MM.1S (cell line): Measurements from ENCODE around the gene TEAD4.

ENCODE experiments used
- CTCF ChIP-seq: fragments of 300-600 bp; sonication (generic); IDR thresholded peaks from 2 replicates; pipeline ENCODE4 v1.5.1; 2016; ENCODE audit warnings: antibody characterized with exemption, low read length, mixed read lengths
- EZH2 ChIP-seq: fragments of 300-600 bp; sonication (generic); optimal IDR thresholded peaks from 2 replicates; pipeline ENCODE3; 2017; ENCODE audit warnings: low read depth, mild to moderate bottlenecking, antibody characterized with exemption, low read length, mixed read lengths
- EZH2phosphoT487 ChIP-seq: fragments of 300-600 bp; sonication (generic); IDR thresholded peaks from 2 replicates; pipeline ENCODE4 v1.6.1; 2018; ENCODE audit warnings: antibody characterized with exemption, low read length

GRCh38 chr12:2977776-2978175 lies 18.6 kb downstream of the TEAD4 start:
- TF ChIP-seq EZH2, result no peak
- TF ChIP-seq CTCF, result no peak
- TF ChIP-seq EZH2phosphoT487, result no peak
